Left forelimb (tissue), 1 donor: ENCODE measurements around the gene NDRG2.
"Not testable (repeated sequence)": the region's sequence is repeated elsewhere in the genome, so short reads cannot be mapped to it uniquely, and the experiment has no call there.

Source experiments
- DNase-seq: peaks from one replicate; pipeline ENCODE4 v3.0.0-alpha.2; 2018; ENCODE audit warnings: low spot score

The NDRG2 gene

DNA sequence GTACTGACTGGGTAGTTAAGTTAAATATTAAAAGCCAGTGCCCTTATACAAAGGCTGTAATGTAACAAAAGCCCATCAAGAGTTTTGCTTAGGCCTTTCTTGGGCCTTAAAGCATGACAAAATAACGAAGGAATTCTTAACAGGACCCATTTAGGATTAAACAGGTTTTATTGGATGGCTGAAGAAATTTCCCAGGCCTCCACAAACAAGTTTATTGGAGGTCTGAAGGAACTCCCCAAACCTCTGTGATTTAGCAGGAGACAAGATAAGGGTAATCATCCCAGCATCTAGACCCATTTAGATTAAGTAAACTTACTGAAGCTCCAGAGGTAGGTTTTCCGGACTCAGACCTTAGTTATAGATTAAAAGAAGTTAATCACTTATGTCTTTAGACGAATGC, 15.1 kb downstream of the NDRG2 start:
- DNase-seq = not testable (repeated sequence)

DNA sequence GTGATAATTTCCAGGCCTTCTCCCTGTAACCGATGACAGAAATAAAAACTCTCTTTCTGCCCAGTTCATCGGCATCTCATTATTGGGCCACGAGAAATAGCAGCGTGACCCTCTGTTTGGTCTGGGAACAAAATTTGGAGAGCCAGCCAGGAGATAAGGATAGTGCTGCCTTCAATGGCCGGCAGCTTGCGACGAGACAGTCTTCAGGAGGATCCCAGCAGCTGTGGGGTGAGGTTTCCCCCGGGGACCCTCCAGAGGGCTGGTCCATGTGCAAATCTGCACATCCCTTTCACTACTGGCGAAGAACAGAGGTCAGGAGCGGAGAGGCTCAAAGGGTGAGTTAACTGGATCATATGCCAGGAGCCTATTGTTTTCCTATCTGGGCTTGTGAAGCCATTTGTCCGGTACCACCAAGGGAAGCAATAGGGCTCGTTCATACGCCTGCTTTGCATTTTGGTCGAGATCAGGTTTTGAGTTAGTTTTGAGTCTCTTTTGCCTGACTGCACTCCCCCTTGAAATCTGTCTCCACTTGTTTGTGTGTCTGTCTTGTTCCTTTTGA, 21.0 kb downstream of the NDRG2 start:
- DNase-seq = no peak

DNA sequence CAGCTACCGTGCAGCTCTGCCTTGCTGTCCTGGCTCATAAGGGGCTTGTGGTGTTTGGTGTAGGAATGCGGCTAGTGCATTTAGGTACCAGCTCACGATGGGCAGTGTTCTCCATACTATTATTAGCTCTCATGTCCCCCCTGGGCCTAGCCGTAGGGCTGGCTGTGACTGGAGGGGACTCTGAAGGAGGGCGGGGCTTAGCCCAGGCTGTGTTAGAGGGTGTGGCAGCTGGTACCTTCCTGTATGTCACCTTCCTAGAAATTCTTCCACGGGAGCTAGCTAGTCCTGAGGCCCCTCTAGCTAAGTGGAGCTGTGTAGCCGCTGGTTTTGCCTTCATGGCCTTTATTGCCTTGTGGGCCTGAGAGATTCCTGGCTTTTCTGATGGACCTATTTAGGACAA, 23.6 kb downstream of the NDRG2 start:
- no peak for DNase-seq

DNA sequence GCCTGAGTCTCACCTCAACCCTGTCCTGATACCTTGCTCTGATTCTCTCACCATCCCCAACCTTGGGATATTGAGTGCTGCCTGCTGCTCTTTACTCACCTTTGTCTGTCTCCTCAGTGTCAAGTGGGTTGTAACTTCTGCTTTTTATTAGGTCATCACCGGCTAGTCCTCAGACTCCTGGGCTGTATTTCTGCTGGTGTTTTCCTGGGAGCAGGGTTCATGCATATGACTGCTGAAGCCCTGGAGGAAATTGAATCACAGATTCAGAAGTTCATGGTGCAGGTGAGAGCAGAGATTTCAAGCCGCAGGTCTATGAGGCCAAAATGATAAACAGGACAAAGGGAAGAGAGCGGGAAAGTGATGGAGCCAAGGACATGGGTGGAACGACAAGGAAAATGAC, 25.3 kb downstream of the NDRG2 start:
- no peak for DNase-seq

DNA sequence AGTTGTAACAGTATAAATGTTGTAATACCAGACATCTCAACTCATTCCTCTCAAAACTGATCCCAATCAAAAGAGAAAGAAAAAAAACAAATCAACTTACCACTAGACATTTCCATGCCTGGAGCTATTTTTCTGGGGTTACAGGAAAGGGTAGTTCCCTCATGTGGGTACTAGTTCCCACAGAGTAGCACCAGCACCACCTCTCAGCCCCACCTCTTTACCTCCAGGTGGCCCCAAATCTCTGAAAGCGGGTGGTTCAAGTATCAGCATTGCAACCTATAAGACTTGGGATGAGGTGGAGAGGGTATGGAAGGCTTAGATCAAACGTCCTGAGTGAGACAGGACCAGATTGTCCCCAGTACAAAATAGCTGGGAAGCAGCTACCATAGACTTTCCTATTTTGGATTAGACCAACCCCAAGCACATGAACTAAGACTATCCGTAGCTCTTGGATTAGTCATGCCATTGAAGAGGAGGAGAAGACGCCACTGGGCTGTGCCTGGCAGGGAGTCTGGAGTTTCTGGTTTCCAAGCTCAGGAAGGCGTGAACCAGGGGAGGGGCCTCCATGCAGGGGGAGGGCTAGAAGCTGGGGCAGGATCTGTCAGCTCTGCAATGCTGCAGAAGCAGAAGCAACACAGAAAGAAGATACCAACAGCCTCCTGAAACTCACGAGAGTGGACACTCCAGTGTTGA, 26.0 kb downstream of the NDRG2 start, which contains the start of gene SLC39A2:
Gene SLC39A2 (plus strand): TSS at position 620 of the 693 bp plus-strand sequence. CDS start 154 bp downstream, outside the sequence.
- DNase-seq = no peak

DNA sequence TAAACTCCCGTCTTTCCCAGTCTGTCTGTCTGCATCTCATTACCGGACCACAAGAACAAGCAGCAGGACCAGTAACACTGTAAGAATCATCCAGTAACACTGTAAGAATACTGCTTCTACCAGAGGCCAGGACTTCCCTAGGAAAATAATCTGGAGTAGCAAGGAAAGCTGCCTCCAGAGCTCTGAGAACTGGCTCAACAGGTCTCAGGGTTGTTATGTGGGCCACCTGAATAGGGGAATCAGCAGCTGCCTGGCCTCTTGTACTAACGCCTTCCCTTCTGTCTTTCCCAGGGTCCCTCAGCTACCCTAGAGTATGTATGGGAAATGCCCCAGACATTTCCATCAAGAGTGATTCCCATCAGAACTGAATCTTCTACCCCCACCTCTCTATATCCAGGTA, 26.7 kb downstream of the NDRG2 start:
- DNase-seq = no peak

DNA sequence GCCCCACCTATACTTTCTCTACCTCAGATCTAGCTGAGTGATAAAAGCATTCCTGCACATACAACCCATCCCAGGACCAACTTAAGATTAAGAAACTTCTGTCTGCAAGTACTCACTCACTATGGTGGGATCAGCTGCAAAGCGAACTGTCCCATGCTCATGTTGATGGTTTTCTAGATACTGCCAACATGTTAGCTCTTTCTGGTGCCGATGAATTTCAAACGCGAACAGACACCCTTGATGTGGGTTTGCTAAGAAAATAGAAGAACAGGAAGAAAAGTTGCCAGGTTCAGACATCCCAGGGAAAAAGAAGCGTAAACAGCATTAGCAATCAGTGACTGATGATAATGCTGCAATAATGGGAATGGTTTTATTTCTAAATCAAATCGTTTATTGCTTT, 27.3 kb downstream of the NDRG2 start:
- DNase-seq = no peak

DNA sequence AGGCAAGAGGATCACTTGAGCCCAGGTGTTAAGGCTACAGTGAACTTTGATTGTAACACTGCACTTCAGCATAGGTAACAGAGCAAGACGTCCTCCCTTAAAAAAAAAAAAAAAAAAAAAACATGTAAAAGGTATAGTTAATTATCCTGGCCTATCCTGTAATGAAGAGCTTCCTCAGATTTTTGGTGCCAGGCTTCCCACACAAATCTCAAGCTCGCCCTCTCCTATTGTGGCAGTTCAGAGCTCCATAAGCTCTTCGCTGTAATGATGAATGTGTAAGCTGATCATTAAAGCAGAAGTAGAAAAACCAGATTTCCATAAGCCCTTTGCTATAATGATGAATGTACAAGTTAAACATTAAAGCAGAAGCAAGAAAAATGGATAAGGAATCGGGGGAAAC, 27.7 kb downstream of the NDRG2 start:
- no peak for DNase-seq

DNA sequence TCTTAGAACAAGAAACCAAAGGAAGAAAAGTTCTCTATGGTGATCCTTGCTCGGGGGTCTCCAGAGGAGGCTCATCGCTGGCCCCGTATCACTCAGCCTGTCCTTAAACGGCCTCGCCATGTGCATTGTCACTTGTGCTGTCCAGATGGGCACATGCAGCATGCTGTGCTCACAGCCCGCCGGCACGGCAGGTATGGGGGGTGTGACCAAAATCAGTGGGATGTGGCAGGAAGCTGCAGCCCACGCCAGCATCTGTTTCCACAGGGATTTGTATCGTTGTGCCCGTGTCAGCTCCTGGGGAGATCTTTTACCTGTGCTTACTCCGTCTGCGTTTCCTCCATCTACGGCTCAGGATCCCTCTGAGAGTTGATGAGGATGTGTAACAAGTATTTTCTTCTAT, 28.3 kb downstream of the NDRG2 start:
- no peak for DNase-seq

DNA sequence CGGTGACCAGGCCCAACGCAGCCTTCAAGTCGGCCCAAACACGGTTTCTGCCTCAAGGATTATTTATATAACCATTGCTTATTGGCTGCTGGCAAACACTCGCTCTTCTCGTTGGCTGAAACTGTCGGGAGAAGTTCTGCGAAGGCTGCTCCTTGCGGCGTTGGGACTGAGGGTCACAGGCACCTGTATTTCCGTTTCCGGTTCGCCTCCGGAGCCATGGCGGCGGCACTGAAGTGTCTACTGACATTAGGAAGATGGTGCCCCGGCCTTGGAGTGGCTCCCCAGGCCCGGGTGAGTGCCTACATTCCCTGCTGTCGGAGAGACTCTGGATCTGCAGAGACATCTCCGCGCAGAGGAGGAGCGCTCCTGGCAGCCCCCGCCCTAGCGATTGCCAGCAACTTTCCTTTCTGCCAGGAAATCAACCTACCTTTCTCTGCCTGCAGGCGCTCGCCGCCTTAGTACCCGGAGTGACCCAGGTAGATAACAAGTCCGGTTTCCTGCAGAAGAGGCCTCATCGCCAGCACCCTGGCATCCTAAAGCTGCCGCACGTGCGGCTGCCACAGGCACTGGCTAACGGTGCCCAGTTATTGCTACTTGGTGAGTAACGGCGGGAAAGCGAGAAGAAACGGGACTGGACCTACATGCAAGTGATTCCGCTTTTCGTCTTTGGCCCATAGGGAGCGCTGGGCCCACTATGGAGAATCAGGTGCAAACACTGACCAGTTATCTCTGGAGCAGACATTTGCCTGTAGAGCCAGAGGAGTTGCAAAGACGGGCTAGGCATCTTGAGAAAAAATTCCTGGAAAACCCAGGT, 34.9 kb downstream of the NDRG2 start, which contains the start of gene METTL17:
Gene METTL17 (plus strand): TSS at position 194 of the 814 bp plus-strand sequence. CDS start 23 bp downstream, at position 217.
- DNase-seq = peak; percentile 91

DNA sequence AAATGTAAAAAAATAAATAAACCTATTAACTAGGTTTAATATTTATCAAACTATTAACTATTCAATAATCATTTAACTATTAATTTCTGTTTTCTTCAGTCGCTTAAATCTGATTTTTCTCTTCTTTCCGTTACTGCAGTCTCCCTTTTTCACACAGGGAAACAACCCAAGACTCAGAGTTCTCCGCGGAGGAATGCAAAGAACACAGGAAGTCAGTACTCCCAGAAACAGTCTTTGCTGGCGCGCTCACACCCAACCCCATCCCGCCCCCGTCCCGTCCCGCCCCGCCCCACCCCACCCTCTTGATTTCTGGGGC, 35.4 kb downstream of the NDRG2 start:
- no peak for DNase-seq

DNA sequence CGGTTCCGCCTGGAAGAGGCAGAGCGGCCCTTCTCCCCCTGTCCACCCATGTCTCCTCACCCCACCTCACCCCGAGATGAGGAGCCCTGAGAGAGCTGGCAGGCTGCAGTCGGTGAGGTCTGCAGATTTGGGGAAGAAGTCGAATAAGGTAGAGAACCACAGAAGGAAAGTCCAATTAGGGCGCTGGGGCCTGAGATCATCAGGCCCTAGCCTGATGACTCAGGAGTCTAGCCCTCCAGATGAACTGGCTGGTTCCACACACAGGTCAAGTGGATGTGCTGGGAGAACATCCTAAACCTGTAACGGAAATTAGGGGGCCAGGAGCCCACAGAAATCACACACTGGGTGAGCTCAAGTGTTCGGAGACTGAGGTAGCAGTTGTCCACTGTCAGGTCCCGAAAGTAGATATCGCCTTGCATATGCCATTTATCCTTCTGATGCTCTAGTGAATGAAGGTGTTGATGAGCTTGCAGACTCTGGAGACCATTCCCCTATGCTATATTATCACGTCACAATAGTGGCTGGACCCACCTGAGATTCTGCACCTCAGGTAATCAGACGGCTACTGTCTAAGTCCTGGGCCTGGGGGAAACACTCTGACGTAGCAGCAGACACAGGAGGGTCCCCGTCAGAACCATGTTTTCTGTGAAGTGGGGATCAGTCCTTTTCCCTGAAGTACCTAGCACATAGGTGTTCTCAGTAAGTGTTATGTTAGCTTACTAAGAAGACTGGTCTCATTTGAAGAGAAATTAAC, 36.0 kb downstream of the NDRG2 start:
- DNase-seq = no peak

DNA sequence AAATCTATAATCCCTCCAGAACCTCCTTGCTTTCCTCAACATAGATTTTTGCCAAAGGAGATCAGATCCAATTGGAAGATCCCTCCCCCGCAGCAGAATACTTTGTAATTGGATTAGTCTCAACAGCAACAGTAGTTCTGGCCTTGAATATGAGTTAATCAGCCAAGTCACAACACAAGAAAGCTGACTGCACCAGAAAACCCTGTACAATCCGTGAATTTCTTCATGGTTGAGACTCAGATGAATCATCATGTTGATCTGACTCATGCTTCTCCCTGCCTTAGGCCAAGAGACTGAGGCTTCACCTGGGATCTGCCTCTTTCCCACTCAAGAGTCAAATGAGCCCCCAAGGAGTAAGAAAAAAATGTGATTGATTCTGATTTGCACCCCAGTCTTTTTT, 38.0 kb downstream of the NDRG2 start:
- DNase-seq = no peak

DNA sequence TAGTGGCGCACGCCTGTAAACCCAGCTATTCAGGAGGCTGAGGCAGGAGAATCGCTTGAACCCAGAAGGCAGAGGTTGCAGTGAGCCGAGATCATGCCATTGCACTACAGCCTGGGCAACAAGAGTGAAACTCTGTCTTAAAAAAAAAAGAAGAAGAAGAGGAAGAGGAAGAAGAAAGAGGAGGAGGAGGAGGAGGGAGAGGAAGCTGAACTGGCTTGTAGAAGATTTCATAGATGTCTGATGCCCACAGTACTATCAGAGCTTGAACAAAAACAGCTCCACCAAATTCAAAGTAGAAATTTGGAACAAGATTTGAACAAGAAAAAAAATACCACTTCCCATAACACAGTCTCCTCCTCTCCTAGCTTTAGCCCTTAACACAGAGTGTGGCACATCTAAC, 39.2 kb downstream of the NDRG2 start:
- not testable (repeated sequence) for DNase-seq

DNA sequence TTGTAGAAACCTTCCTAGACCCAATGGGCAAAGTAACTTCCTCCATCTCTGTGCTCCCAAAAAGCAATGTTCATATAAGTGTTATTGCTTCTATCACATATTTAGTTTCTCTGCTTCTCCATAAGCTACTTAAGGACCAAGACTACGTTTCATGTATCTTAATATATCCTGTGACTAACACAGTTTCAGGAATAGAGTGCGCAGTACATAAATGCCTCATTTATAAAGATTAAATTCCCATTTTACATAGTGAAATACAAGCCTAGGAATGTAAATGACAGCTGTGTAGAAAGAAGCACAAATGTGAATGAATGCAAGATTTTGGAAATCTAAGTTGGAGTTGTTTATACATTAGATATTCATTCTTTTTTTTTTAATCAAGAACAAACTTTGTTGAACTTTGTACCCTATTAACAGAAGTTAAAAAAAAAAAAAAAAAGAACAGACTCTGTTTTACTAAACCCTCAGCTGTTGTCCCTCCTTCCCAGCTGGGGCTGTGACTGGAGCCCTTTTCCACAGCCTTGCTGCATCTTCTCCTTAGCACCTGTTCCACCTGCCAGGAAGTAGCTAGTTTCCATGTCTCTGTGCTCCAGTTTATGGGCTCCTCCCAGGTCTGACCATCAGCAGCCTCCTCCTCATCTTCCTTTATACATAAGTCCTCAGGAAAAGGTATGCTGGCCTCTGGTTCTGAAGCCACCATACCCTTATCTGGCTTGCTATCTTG, 42.1 kb downstream of the NDRG2 start:
- no peak for DNase-seq

DNA sequence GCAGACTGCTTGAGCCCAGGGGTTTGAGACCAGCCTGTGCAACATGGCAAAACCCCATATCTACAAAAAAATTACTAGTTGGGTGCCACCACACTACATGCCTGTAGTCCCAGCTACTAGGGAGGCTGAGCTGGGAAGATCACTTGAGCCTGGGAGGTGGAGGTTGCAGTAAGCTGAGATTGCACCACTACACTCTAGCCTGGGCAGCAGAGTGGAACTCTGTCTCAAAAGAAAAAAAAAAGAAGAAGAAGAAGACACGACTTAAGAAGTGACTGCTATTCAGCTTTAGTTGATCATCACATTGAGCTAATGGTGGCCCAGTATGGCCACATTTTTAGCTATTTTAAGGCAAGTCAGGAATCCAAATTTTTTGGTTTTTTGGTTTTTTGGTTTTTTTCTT, 44.0 kb downstream of the NDRG2 start:
- no peak for DNase-seq

DNA sequence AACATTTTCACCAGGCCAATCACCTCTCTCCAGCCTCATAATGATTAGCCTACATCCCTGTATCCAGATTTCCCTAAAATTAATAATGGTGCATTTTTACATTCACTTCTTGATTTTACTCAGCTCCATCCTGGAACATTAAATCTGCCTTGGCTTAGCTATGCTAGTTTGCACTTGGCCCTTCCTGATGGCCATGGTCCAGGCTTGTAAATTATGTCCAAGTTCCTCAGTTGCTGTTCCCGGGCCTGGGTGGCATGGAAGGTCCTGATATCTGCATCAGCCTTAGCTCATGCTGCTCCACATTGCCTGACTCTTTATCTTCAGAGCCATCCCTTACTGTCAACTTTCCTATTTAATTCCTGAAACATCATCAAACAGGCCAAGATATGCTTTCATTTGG, 46.2 kb downstream of the NDRG2 start:
- no peak for DNase-seq

DNA sequence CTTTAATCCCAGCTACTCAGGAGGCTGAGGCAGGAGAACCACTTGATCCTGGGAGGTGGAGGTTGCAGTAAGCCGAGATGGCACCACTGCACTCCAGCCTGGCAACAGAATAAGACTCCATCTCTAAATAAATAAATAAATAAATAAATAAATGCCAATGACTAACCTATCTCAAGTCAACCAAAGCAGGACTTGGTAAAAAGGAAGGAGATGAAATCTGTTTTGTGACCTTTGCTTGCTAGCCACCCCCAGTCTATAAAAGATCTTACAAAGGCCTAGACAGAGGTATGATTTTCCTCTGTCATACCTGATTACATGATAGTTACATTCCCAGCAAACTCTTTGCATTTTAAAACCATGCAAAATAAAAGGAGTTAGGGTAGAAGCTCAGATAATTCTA, 48.6 kb downstream of the NDRG2 start:
- no peak for DNase-seq

DNA sequence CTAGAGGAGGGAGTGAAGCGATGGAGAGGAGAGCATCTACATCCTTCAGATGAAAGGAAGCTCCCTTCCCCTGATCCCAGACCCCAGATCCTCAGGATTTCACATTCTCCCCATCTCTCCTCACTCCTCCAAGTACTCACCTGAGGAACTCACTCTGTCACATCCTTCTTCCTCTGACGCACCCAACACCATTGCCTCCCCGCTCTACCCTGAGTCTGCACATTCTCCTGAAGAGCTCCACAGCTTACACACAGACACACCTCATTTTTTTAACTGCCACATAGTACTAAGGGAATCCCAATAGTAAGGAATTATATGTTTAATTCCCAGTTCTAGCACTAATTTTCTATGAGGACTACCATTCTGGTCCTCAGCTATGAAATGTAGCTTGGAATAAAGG, 51.4 kb downstream of the NDRG2 start:
- no peak for DNase-seq

DNA sequence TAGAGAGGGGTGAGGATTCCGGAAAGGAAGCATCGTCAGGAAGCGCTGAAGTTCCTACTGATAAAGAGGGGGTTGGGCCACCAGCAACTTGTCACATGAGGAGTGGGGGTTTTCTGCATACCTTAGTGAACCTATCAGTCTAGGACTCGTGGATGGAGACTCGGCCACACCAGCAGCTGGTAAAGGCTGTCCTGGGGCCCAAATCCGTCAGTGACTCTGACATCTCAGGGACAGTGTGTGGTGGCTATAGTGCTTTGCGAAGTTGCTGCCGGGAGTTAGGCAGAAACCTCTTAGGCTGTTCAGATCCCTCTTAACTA, 53.2 kb downstream of the NDRG2 start:
- no peak for DNase-seq

DNA sequence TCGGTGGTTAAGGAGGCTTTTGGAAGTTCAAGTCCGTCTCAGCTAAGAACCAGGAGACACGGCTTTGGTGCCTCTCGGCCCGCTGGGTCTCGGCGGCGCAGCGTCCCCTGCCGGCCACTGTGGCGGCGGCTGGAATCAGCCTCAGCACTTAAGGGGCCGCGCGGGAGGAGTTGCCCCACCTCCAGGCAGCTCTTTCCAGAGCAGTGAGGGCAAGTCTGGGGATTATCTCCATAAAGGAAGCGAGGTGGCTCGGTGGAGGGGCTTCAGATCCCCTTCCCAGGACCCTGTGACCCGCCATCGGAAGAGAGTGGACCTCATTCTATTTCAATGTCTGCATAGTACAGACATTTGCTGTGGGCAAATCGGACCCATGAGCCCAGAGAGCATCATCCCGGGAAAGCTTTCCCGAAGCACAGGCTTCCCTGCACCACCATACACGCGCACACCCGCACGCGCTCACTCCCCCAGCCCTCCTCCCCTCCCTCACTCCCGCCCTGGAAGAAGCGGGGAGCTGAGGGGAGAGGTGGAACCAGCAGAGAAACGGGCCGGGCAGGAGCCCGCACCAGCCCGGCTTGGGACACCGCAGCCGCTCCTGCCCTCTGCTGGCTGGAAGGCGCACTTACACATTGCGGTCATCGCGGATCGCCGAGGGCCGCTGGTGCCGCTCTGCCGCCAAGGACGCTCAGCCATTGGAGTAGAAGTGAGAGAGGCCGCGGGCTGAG, 53.7 kb downstream of the NDRG2 start:
- peak; percentile 89 for DNase-seq

DNA sequence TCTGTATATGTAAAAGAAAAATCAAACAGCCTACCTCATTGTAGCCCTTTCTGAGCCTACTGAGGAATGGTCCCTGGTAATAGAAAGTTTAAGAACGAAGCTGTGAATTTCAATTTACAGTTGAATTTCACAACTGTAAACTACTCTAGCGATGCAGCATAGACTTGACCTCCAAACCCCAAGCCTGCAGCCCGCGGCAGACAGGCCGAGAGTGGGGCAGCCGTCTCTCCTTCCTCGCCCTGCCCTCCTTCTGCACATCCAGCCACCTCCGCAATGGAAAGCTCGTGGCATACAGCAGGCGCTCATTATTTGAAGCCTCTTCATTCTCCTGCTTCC, 54.2 kb downstream of the NDRG2 start:
- no peak for DNase-seq
